ENCODE data around the gene ANAPC1. TPM values are rescaled to one million over a fixed set of nuclear protein-coding genes. Genes with fewer than 3 reads are reported as not detected.
"Not testable (repeated sequence)": the region's sequence is repeated elsewhere in the genome, so short reads cannot be mapped to it uniquely, and the experiment has no call there.

Gene ANAPC1
- total and polyA plus RNA-seq, 5 donors from 2014 or later = 22.4 to 49.9 (median 24.3) TPM

GRCh38 chr2:111910609-111911277 lies 26.8 kb upstream of the ANAPC1 start:
- no peaks in the 10 kb centered on the region for H3K9me3 ChIP-seq (ENCODE audit: control insufficient read depth in 2 of 2, low read length in 2 of 2)
- no peak for DNase-seq
- no peaks in the 10 kb centered on the region for H3K27me3 ChIP-seq (ENCODE audit: control insufficient read depth, insufficient read depth, low read length)
- Mint-ChIP-seq H3K4me3 (no peak overlapping the region), H3K36me3 (no peaks in the 10 kb centered on the region), H3K4me1 (peaks cover 0 to 14% (median 7%) of the 10 kb centered on the region in 4 donors), H3K9me3 (no peaks in the 10 kb centered on the region), H3K27me3 (peaks cover 4% of the 10 kb centered on the region), H3K27ac (peak overlapping the region in 1 of 3 donors; percentile 44)
- H3K27ac ChIP-seq (ENCODE audit: insufficient read depth, low read length, poor library complexity, severe bottlenecking) = no peak overlapping the region
- peaks cover 6% of the 10 kb centered on the region for H3K4me1 ChIP-seq (ENCODE audit: control insufficient read depth, insufficient read depth, low read length, poor library complexity, severe bottlenecking)
- ATAC-seq (ENCODE audit: low read depth in 2 of 2) = no peak
- no peak overlapping the region for H3K4me3 ChIP-seq (ENCODE audit: low read depth, low read length)
- H3K36me3 ChIP-seq (ENCODE audit: control insufficient read depth, insufficient read depth, low read length) = no peaks in the 10 kb centered on the region

DNA sequence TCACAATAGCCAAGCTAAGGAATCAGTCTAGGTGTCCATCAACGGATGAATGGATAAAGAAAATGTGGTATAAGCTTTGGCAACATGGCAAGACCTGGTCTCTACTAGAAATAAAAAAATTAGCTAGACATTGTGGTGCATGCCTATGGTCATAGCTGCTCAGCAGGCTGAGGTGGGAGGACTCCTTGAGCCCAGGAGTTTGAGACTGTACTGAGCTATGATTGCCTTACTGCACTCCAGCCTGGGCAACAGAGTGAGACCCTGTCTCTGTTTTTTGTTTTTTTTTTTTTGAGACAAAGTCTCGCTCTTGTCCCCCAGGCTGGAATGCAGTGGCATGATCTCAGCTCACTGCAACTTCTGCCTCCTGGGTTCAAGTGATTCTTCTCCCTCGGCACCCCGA lies 26.0 kb upstream of the ANAPC1 start:
- not testable (repeated sequence) for H3K9me3 ChIP-seq (ENCODE audit: control insufficient read depth in 2 of 2, low read length in 2 of 2); ATAC-seq (ENCODE audit: low read depth in 2 of 2); DNase-seq; H3K27ac Mint-ChIP-seq; H3K36me3 ChIP-seq (ENCODE audit: control insufficient read depth, insufficient read depth, low read length); H3K27me3 Mint-ChIP-seq; H3K4me3 Mint-ChIP-seq; H3K36me3 Mint-ChIP-seq; H3K4me1 ChIP-seq (ENCODE audit: control insufficient read depth, insufficient read depth, low read length, poor library complexity, severe bottlenecking); H3K9me3 Mint-ChIP-seq; H3K27ac ChIP-seq (ENCODE audit: insufficient read depth, low read length, poor library complexity, severe bottlenecking); H3K4me3 ChIP-seq (ENCODE audit: low read depth, low read length); H3K27me3 ChIP-seq (ENCODE audit: control insufficient read depth, insufficient read depth, low read length)
- peaks cover 0 to 17% (median 7%) of the 10 kb centered on the region in 4 donors for H3K4me1 Mint-ChIP-seq

GRCh38 chr2:111909079-111909478 lies 25.1 kb upstream of the ANAPC1 start:
- peaks cover 4% of the 10 kb centered on the region for H3K27me3 Mint-ChIP-seq
- peaks cover 6% of the 10 kb centered on the region for H3K4me1 ChIP-seq (ENCODE audit: control insufficient read depth, insufficient read depth, low read length, poor library complexity, severe bottlenecking)
- H3K4me3 Mint-ChIP-seq = no peak overlapping the region
- no peak for DNase-seq
- H3K4me3 ChIP-seq (ENCODE audit: low read depth, low read length) = no peak overlapping the region
- ATAC-seq (ENCODE audit: low read depth in 2 of 2) = no peak
- peaks cover 0 to 17% (median 7%) of the 10 kb centered on the region in 4 donors for H3K4me1 Mint-ChIP-seq
- H3K27me3 ChIP-seq (ENCODE audit: control insufficient read depth, insufficient read depth, low read length) = no peaks in the 10 kb centered on the region
- H3K9me3 ChIP-seq (ENCODE audit: control insufficient read depth in 2 of 2, low read length in 2 of 2) = no peaks in the 10 kb centered on the region
- H3K36me3 ChIP-seq (ENCODE audit: control insufficient read depth, insufficient read depth, low read length) = no peaks in the 10 kb centered on the region
- H3K27ac Mint-ChIP-seq = no peak overlapping the region
- H3K36me3 Mint-ChIP-seq = no peaks in the 10 kb centered on the region
- H3K9me3 Mint-ChIP-seq = no peaks in the 10 kb centered on the region
- no peak overlapping the region for H3K27ac ChIP-seq (ENCODE audit: insufficient read depth, low read length, poor library complexity, severe bottlenecking)

DNA sequence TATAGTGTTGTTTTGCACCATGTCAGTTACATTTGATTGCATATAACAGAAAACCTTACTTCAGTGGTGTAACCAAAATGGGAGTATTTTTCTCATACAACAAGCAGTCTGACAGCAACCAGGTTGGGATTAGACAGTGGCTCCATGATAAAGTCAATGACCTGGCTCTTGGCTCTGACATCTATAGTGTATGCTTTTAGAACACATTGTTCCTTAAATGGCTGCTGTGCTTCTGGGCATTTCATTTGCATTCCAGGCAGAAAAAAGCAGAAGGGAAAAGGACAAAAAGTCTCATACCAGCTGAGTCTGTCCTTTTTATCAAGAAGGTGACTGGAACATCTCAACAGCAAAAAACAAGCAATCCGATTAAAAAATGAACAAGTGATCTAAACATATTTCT lies 24.6 kb upstream of the ANAPC1 start:
- Histone ChIP-seq H3K27me3 (ENCODE audit: control insufficient read depth, insufficient read depth, low read length) (no peaks in the 10 kb centered on the region), H3K4me1 (ENCODE audit: control insufficient read depth, insufficient read depth, low read length, poor library complexity, severe bottlenecking) (peaks cover 6% of the 10 kb centered on the region), H3K27ac (ENCODE audit: insufficient read depth, low read length, poor library complexity, severe bottlenecking) (no peak overlapping the region), H3K36me3 (ENCODE audit: control insufficient read depth, insufficient read depth, low read length) (no peaks in the 10 kb centered on the region), H3K9me3 (ENCODE audit: control insufficient read depth in 2 of 2, low read length in 2 of 2) (no peaks in the 10 kb centered on the region), H3K4me3 (ENCODE audit: low read depth, low read length) (no peak overlapping the region)
- ATAC-seq (ENCODE audit: low read depth in 2 of 2) = no peak
- no peak for DNase-seq
- H3K4me1 Mint-ChIP-seq = peaks cover 0 to 17% (median 7%) of the 10 kb centered on the region in 4 donors
- no peak overlapping the region for H3K4me3 Mint-ChIP-seq
- H3K36me3 Mint-ChIP-seq = no peaks in the 10 kb centered on the region
- H3K27me3 Mint-ChIP-seq = peaks cover 4% of the 10 kb centered on the region
- H3K9me3 Mint-ChIP-seq = no peaks in the 10 kb centered on the region
- no peak overlapping the region for H3K27ac Mint-ChIP-seq

- H3K27ac ChIP-seq (ENCODE audit: insufficient read depth, low read length, poor library complexity, severe bottlenecking) = no peak overlapping the region
- no peaks in the 10 kb centered on the region for H3K36me3 ChIP-seq (ENCODE audit: control insufficient read depth, insufficient read depth, low read length)
- Mint-ChIP-seq H3K4me1 (peaks cover 0 to 21% (median 7%) of the 10 kb centered on the region in 4 donors), H3K27me3 (peaks cover 13% of the 10 kb centered on the region), H3K9me3 (peaks cover 0 to 1% (median 0%) of the 10 kb centered on the region in 7 donors), H3K27ac (peak overlapping the region; percentile 34 to 63 (median 48)), H3K36me3 (no peaks in the 10 kb centered on the region), H3K4me3 (no peak overlapping the region)
- H3K27me3 ChIP-seq (ENCODE audit: control insufficient read depth, insufficient read depth, low read length) = peaks cover 4% of the 10 kb centered on the region
- peaks cover 6% of the 10 kb centered on the region for H3K4me1 ChIP-seq (ENCODE audit: control insufficient read depth, insufficient read depth, low read length, poor library complexity, severe bottlenecking)
- no peak for ATAC-seq (ENCODE audit: low read depth in 2 of 2)
- no peak overlapping the region for H3K4me3 ChIP-seq (ENCODE audit: low read depth, low read length)
- no peaks in the 10 kb centered on the region for H3K9me3 ChIP-seq (ENCODE audit: control insufficient read depth in 2 of 2, low read length in 2 of 2)
- DNase-seq = peak in 1 of 3 donors; percentile 27
Measured at GRCh38 chr2:111905990-111906735, 22.2 kb upstream of the ANAPC1 start.

GRCh38 chr2:111905475-111905869 lies 21.5 kb upstream of the ANAPC1 start:
- H3K27ac ChIP-seq (ENCODE audit: insufficient read depth, low read length, poor library complexity, severe bottlenecking); DNase-seq; ATAC-seq (ENCODE audit: low read depth in 2 of 2); H3K27me3 ChIP-seq (ENCODE audit: control insufficient read depth, insufficient read depth, low read length); H3K27ac Mint-ChIP-seq; H3K4me3 Mint-ChIP-seq; H3K4me3 ChIP-seq (ENCODE audit: low read depth, low read length); H3K9me3 ChIP-seq (ENCODE audit: control insufficient read depth in 2 of 2, low read length in 2 of 2); H3K36me3 Mint-ChIP-seq; H3K36me3 ChIP-seq (ENCODE audit: control insufficient read depth, insufficient read depth, low read length); H3K4me1 ChIP-seq (ENCODE audit: control insufficient read depth, insufficient read depth, low read length, poor library complexity, severe bottlenecking); H3K9me3 Mint-ChIP-seq: not testable (repeated sequence)
- peaks cover 0 to 21% (median 9%) of the 10 kb centered on the region in 4 donors for H3K4me1 Mint-ChIP-seq
- peaks cover 16% of the 10 kb centered on the region for H3K27me3 Mint-ChIP-seq

- no peak for ATAC-seq (ENCODE audit: low read depth in 2 of 2)
- no peak for DNase-seq
- no peak overlapping the region for H3K4me3 ChIP-seq (ENCODE audit: low read depth, low read length)
- H3K27ac ChIP-seq (ENCODE audit: insufficient read depth, low read length, poor library complexity, severe bottlenecking) = no peak overlapping the region
- no peak overlapping the region for H3K27ac Mint-ChIP-seq
- no peaks in the 10 kb centered on the region for H3K36me3 ChIP-seq (ENCODE audit: control insufficient read depth, insufficient read depth, low read length)
- no peak overlapping the region for H3K4me3 Mint-ChIP-seq
- H3K4me1 Mint-ChIP-seq = peaks cover 0 to 23% (median 10%) of the 10 kb centered on the region in 4 donors
- H3K9me3 Mint-ChIP-seq = peaks cover 0 to 1% (median 0%) of the 10 kb centered on the region in 7 donors
- no peaks in the 10 kb centered on the region for H3K9me3 ChIP-seq (ENCODE audit: control insufficient read depth in 2 of 2, low read length in 2 of 2)
- peaks cover 6% of the 10 kb centered on the region for H3K4me1 ChIP-seq (ENCODE audit: control insufficient read depth, insufficient read depth, low read length, poor library complexity, severe bottlenecking)
- H3K27me3 ChIP-seq (ENCODE audit: control insufficient read depth, insufficient read depth, low read length) = peaks cover 9% of the 10 kb centered on the region
- peaks cover 19% of the 10 kb centered on the region for H3K27me3 Mint-ChIP-seq
- no peaks in the 10 kb centered on the region for H3K36me3 Mint-ChIP-seq
Measured at GRCh38 chr2:111904726-111905474, 20.9 kb upstream of the ANAPC1 start.

All from CD4-positive, CD25-positive, alpha-beta regulatory T cell (primary cell).